Measurements from ENCODE around the gene FOXO3. TPM values are rescaled to one million over a fixed set of nuclear protein-coding genes. Genes with fewer than 3 reads are reported as not detected.
"Not testable (repeated sequence)": the region's sequence is repeated elsewhere in the genome, so short reads cannot be mapped to it uniquely, and the experiment has no call there.

Gene FOXO3
- total RNA-seq, 2 donors from 2014 or later = 7.1 to 10.0 TPM

DNA sequence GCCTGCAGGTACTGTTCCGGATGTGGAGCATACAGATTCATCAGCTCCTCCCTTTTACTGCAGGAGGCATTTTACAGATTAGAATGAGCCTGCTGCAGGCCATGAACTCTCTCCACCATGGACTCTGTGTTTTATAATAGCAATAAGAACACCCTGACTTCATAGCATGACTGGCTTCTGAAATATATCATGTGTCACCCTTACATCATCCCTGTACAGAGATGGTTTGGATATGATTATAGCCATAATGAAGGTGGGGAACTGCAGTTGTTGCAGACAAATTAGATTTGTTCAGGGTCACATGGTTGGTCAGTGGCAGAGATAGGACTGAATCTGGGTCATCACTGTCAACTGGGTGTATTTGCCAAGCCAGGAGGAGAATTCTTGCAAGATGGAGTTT lies 100.7 kb downstream of the FOXO3 start:
- Mint-ChIP-seq H3K4me1 (ENCODE audit: low read depth) (peaks cover 31% of the 10 kb centered on the region), H3K27me3 (ENCODE audit: low read depth) (no peaks in the 10 kb centered on the region), H3K36me3 (ENCODE audit: insufficient read depth in 2 of 2) (no peaks in the 10 kb centered on the region), H3K27ac (no peak overlapping the region), H3K4me3 (no peak overlapping the region), H3K9me3 (no peaks in the 10 kb centered on the region)
- DNase-seq = no peak
- ATAC-seq (replicated peaks in 1 of 2) = peak; percentile 52 to 73

DNA sequence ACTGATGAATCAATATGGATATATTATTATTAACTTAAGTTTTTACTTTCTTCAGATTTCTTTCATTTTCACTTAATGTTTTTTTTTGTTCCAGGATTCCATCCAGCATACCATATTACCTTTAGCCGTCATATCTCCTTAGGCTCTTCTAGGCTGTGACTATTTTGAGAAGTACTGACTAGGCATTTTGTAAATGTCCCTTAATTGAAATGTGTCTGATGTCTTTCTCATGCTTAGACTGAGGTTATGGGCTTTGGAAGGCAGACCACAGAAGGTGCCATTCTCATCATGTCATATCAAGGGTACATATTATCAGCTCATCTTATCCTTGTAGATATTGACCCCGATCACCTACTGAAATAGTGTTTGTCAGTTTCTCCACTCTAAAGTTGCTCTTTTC lies 101.3 kb downstream of the FOXO3 start:
- Mint-ChIP-seq H3K4me3 (no peak overlapping the region), H3K27me3 (ENCODE audit: low read depth) (no peaks in the 10 kb centered on the region), H3K27ac (no peak overlapping the region), H3K9me3 (no peaks in the 10 kb centered on the region), H3K4me1 (ENCODE audit: low read depth) (peaks cover 36% of the 10 kb centered on the region), H3K36me3 (ENCODE audit: insufficient read depth in 2 of 2) (no peaks in the 10 kb centered on the region)
- ATAC-seq (replicated peaks in 1 of 2) (no peak), DNase-seq (no peak)

DNA sequence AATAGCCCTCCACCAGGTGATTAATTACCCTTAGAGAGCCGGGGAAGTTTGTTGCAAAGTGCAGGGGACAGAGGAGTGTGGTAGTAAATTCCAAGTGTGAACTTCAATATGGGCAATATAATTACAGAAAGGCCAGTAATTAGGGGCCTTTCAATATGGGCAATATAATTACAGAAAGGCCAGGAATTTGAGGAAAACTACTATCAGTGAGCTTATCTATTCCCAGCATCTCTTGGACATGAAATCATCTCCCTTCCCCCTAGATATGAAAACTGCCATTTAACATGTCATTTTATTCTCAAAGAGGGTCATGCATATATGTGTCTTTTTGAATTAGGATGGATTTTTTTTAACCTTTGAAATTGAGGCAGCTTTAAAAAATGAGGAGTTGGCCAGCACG lies 102.0 kb downstream of the FOXO3 start:
- no peak for ATAC-seq (replicated peaks in 1 of 2)
- no peak overlapping the region for H3K27ac Mint-ChIP-seq
- H3K27me3 Mint-ChIP-seq (ENCODE audit: low read depth) = no peaks in the 10 kb centered on the region
- peaks cover 44% of the 10 kb centered on the region for H3K4me1 Mint-ChIP-seq (ENCODE audit: low read depth)
- H3K36me3 Mint-ChIP-seq (ENCODE audit: insufficient read depth in 2 of 2) = no peaks in the 10 kb centered on the region
- no peaks in the 10 kb centered on the region for H3K9me3 Mint-ChIP-seq
- no peak for DNase-seq
- H3K4me3 Mint-ChIP-seq = no peak overlapping the region

DNA sequence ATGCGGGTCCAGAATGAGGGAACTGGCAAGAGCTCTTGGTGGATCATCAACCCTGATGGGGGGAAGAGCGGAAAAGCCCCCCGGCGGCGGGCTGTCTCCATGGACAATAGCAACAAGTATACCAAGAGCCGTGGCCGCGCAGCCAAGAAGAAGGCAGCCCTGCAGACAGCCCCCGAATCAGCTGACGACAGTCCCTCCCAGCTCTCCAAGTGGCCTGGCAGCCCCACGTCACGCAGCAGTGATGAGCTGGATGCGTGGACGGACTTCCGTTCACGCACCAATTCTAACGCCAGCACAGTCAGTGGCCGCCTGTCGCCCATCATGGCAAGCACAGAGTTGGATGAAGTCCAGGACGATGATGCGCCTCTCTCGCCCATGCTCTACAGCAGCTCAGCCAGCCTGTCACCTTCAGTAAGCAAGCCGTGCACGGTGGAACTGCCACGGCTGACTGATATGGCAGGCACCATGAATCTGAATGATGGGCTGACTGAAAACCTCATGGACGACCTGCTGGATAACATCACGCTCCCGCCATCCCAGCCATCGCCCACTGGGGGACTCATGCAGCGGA lies 102.9 kb downstream of the FOXO3 start:
- not testable (repeated sequence) for H3K36me3 Mint-ChIP-seq (ENCODE audit: insufficient read depth in 2 of 2); H3K9me3 Mint-ChIP-seq; H3K27ac Mint-ChIP-seq; H3K4me3 Mint-ChIP-seq; DNase-seq; H3K27me3 Mint-ChIP-seq (ENCODE audit: low read depth); ATAC-seq (replicated peaks in 1 of 2)
- H3K4me1 Mint-ChIP-seq (ENCODE audit: low read depth) = peaks cover 50% of the 10 kb centered on the region

DNA sequence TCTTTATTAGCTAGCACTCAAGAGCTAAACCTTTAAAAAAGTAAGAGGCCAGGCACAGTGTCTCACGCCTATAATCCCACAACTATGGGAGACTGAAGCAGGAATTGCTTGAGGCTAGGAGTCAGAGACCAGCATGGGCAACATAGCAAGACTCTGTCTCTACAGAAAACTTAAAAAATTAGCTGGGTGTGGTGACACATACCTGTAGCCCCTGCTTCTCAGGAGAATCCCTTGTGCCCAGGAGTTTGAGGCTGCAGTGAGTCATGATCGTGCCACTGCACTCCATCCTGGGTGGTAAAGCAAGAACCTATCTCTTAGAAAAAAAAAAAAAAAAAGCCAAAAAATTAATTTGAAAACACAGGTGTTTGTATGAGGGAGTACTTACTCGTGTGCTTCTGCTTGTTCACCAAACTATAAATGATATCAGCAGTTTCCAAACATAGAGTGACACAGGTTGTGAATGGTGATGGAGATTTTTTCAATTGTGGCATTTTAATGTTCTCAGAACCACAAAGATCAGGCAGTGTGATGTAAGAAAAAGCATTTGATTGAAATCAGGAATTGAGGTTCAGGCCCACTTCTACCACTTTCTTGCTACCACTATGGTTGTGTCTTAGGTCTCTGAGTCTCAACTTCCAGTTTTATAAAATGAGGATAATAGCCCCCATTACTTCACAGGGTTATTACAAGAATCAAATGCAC lies 104.9 kb downstream of the FOXO3 start:
- Mint-ChIP-seq H3K36me3 (ENCODE audit: insufficient read depth in 2 of 2) (peaks cover 0 to 4% of the 10 kb centered on the region in 2 donors), H3K27ac (peak overlapping the region; percentile 44), H3K27me3 (ENCODE audit: low read depth) (no peaks in the 10 kb centered on the region), H3K9me3 (no peaks in the 10 kb centered on the region), H3K4me3 (peak overlapping the region; percentile 0 to 43), H3K4me1 (ENCODE audit: low read depth) (peaks cover 50% of the 10 kb centered on the region)
- ATAC-seq (replicated peaks in 1 of 2) (peak; percentile 80 to 83), DNase-seq (peak; percentile 14 to 48)

DNA sequence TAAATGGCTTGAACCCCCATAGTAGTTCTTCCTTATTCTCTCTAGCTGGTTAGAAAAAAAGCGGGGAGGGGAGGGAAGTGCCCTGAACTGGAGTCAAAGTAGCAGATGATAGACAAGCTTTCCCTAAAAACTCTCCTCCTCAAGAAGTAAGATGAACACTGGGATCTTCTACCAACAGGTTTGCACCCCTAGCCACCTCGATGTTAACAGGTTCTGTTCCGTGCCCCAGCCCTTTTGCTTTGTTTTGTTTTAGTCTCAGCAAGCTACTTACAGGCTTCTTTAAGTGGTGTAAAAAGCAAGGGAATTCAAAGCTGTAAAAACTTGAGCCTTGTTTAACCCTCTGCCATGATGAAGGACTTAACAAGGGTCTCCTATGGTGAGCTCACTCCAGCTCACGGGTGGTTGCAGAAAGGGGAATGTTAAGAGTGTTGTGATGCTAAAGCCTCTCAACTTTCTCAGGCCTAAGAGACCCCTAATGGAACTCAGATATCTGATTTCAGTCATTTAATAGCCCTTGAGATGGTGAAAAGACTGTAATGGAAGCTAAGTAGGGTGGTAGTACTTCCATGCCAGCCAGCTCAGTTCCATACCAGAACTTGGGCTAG lies 106.0 kb downstream of the FOXO3 start:
- Mint-ChIP-seq H3K4me3 (peak overlapping the region; percentile 17 to 77), H3K36me3 (ENCODE audit: insufficient read depth in 2 of 2) (peaks cover 0 to 4% of the 10 kb centered on the region in 2 donors), H3K4me1 (ENCODE audit: low read depth) (peaks cover 50% of the 10 kb centered on the region), H3K9me3 (no peaks in the 10 kb centered on the region), H3K27me3 (ENCODE audit: low read depth) (no peaks in the 10 kb centered on the region), H3K27ac (peak overlapping the region; percentile 72)
- ATAC-seq (replicated peaks in 1 of 2) = no peak
- no peak for DNase-seq

DNA sequence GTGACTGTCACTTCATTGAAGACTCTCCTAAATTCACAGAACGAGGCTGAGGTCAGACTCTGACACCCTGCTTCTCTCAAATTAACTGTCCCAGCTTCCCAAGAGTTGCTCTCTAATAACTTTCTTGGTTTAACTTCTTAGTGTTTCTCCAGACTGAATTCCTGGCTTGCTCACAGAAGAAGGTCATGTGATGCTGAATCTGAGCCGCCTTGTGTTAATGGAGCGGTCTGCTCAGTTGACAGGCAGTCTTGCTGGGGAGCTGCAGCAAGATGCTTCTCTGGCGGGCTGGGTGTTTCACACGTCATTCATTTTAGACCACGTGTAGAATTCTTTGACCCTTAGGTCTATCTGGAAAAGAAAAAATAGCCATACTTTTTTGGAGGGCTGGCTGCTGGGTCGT lies 107.3 kb downstream of the FOXO3 start:
- Mint-ChIP-seq H3K27me3 (ENCODE audit: low read depth) (no peaks in the 10 kb centered on the region), H3K4me3 (no peak overlapping the region), H3K9me3 (no peaks in the 10 kb centered on the region), H3K27ac (no peak overlapping the region), H3K36me3 (ENCODE audit: insufficient read depth in 2 of 2) (peaks cover 0 to 4% of the 10 kb centered on the region in 2 donors), H3K4me1 (ENCODE audit: low read depth) (peaks cover 43% of the 10 kb centered on the region)
- no peak for ATAC-seq (replicated peaks in 1 of 2)
- no peak for DNase-seq

DNA sequence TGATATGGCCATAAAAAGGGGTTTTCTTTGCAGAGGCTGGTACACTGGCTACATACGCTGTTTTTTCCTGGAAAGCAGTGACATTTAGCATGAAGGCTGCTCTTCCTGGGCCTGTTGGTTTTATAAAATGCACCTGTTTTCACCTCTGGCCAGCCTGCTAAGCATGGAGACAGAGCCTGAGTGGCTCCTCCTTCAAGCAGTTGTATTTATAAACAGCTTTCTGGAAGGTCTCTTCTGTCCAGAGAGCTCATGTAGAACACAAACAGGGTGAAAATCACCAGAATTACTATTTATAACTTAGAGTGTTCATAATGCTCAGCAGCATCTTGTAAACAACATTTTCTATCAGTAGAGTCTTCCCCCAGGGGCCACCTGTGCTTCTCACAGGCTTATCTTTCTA lies 109.0 kb downstream of the FOXO3 start:
- no peaks in the 10 kb centered on the region for H3K27me3 Mint-ChIP-seq (ENCODE audit: low read depth)
- no peak for DNase-seq

DNA sequence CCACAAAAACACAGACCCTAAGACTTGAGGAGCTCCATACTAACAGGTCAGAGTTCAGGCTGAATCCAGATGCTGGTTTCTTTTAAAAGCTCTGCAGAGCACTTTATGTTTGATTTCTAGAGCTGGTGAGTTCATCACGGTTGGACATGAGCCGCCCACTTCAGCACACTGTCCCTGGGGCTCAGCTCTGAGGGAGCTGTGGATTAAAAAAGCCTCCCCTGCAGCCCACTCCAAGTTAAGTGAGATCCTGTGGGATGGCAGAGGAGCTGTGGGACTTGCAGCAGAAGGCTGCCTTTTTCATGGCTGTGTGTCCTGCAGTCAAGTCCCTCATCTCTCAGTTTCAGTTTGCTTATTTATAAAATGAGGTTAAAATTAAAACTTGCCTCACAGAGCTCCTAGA lies 110.5 kb downstream of the FOXO3 start:
- H3K27me3 Mint-ChIP-seq (ENCODE audit: low read depth) = no peaks in the 10 kb centered on the region
- H3K4me1 Mint-ChIP-seq (ENCODE audit: low read depth) = peaks cover 34% of the 10 kb centered on the region
- DNase-seq (no peak), ATAC-seq (replicated peaks in 1 of 2) (no peak)
- H3K4me3 Mint-ChIP-seq = no peak overlapping the region
- peaks cover 0 to 4% of the 10 kb centered on the region in 2 donors for H3K36me3 Mint-ChIP-seq (ENCODE audit: insufficient read depth in 2 of 2)
- H3K9me3 Mint-ChIP-seq = no peaks in the 10 kb centered on the region
- H3K27ac Mint-ChIP-seq = no peak overlapping the region

More for the DNA sequence above, 109.0 kb downstream of the FOXO3 start:
- peak overlapping the region; percentile 32 for H3K27ac Mint-ChIP-seq
- H3K4me1 Mint-ChIP-seq (ENCODE audit: low read depth) = peaks cover 49% of the 10 kb centered on the region
- ATAC-seq (replicated peaks in 1 of 2) = no peak
- peaks cover 0 to 4% of the 10 kb centered on the region in 2 donors for H3K36me3 Mint-ChIP-seq (ENCODE audit: insufficient read depth in 2 of 2)
- no peaks in the 10 kb centered on the region for H3K9me3 Mint-ChIP-seq
- no peak overlapping the region for H3K4me3 Mint-ChIP-seq

DNA sequence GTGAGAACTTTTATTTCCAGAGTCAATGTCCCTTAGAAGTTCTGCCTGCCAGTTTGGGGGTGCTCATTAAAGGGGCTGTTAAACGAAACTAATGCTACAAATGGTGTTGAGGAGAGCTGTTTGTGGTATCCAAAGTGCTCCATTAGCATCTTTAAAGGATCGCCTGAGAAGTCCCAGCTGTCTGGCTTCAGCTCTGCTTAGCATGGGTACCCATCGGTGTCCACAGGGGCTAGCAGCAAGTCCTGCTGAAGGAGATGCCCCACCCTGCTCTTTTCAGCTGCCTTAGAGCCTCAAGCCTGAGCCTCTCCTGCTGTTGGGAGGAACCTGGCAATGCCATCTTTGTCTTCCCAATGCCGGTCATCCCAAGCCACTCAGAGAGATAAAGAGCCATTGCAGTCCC lies 111.1 kb downstream of the FOXO3 start:
- Mint-ChIP-seq H3K27me3 (ENCODE audit: low read depth) (no peaks in the 10 kb centered on the region), H3K27ac (no peak overlapping the region), H3K4me1 (ENCODE audit: low read depth) (peaks cover 32% of the 10 kb centered on the region), H3K36me3 (ENCODE audit: insufficient read depth in 2 of 2) (peaks cover 0 to 4% of the 10 kb centered on the region in 2 donors), H3K4me3 (no peak overlapping the region), H3K9me3 (no peaks in the 10 kb centered on the region)
- no peak for ATAC-seq (replicated peaks in 1 of 2)
- no peak for DNase-seq

DNA sequence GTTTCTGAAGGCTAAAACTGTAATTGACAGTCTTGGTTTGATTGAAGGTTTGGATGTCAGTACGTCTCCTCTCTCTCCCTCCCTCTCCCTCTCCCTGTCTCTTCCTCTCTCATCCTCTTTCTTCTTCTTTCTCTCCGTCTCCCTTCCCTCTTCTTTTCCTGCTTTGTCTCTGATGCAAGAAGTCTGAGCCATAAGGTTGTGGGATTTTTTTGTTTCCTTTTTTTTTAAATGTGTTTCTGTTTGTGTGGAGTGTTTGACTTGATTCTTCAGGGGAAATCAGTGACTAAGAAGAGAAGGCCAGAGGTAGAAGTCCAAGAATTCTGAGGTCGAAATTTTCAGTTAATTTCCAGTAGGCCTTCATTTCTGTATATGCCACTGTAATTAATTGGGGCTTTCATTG lies 111.9 kb downstream of the FOXO3 start:
- Mint-ChIP-seq H3K27me3 (ENCODE audit: low read depth) (no peaks in the 10 kb centered on the region), H3K36me3 (ENCODE audit: insufficient read depth in 2 of 2) (peaks cover 0 to 4% of the 10 kb centered on the region in 2 donors), H3K27ac (no peak overlapping the region), H3K4me3 (no peak overlapping the region), H3K9me3 (no peaks in the 10 kb centered on the region), H3K4me1 (ENCODE audit: low read depth) (peaks cover 31% of the 10 kb centered on the region)
- ATAC-seq (replicated peaks in 1 of 2) (no peak), DNase-seq (no peak)

DNA sequence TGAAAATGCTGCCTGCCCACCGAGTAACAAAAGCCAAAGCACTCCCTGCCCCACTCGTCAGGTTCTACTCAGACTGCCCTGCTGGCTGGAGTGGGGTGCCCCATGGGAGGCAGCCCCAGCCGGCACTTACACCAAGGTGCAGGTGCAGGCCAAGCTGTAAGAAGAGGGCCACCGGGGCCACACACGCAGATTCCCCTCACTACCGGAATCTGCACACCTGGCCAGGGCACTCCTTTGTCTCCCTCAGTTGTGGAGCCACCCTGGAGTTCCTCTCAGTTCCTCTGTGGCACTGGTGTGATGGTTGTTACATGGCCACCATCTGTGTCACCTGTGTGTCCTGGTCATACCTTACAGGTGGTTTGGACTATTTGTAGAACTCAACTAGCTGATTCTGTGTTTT lies 112.4 kb downstream of the FOXO3 start:
- H3K9me3 Mint-ChIP-seq = no peaks in the 10 kb centered on the region
- peaks cover 28% of the 10 kb centered on the region for H3K4me1 Mint-ChIP-seq (ENCODE audit: low read depth)
- peaks cover 0 to 3% of the 10 kb centered on the region in 2 donors for H3K36me3 Mint-ChIP-seq (ENCODE audit: insufficient read depth in 2 of 2)
- no peak overlapping the region for H3K27ac Mint-ChIP-seq
- H3K4me3 Mint-ChIP-seq = no peak overlapping the region
- H3K27me3 Mint-ChIP-seq (ENCODE audit: low read depth) = no peaks in the 10 kb centered on the region
- ATAC-seq (replicated peaks in 1 of 2) (no peak), DNase-seq (no peak)

DNA sequence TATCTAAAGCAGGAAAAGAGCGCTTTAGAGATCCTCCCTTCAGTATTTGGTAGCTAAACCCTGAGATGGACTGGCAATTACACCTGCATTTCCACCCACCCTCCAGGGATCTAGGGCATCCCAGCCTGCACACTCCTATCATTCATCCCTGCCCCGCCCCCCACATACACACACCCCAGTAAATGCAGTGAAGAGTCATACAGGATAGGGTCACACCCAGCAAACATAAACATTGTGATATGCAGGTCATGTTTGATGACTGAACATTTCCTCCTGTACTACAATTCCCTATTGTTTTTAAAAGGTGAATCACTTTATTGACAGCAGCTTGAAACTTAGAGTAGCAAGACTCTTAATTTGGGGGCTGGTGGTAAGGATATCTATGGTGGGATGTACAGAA lies 112.9 kb downstream of the FOXO3 start:
- DNase-seq = no peak
- peaks cover 23% of the 10 kb centered on the region for H3K4me1 Mint-ChIP-seq (ENCODE audit: low read depth)
- H3K9me3 Mint-ChIP-seq = no peaks in the 10 kb centered on the region
- ATAC-seq (replicated peaks in 1 of 2) = no peak
- no peak overlapping the region for H3K4me3 Mint-ChIP-seq
- no peaks in the 10 kb centered on the region for H3K27me3 Mint-ChIP-seq (ENCODE audit: low read depth)
- no peaks in the 10 kb centered on the region for H3K36me3 Mint-ChIP-seq (ENCODE audit: insufficient read depth in 2 of 2)
- no peak overlapping the region for H3K27ac Mint-ChIP-seq

All from activated T-cell treated with anti-CD3 and anti-CD28 coated beads, Interleukin-2, amount 50 U/mL, for 72 hours (primary cell).